Common myeloid progenitor, CD34-positive (primary cell): ENCODE results near the gene WDFY4.

Experiments
- CTCF ChIA-PET: fragments of 350-600 bp; sonication (Branson Sonifier 250); formaldehyde crosslinking; loops from one replicate; lab custom pipeline; 2021; ENCODE audit warnings: antibody characterized with exemption; lab: Charles Lee
- POLR2A ChIA-PET: fragments of 350-600 bp; sonication (Branson Sonifier 250); formaldehyde crosslinking; loops from one replicate; lab custom pipeline; 2021; ENCODE audit warnings: antibody characterized with exemption; lab: Charles Lee
- DNase-seq, 3 donors: peaks; one replicate each; pipeline versions ENCODE4 v3.0.0 to v3.0.0-alpha.2; 2013
- H3K27ac ChIP-seq, 2 experiments: 1 replicate in 1 of 2; 2 replicates in 1 of 2; pipeline ENCODE4 v1.7.0; 2013; ENCODE audit warnings: inconsistent platforms in 2 of 2, low read length in 2 of 2, mild to moderate bottlenecking in 2 of 2, low read depth in 1 of 2, moderate library complexity in 1 of 2; ENCODE audit not compliant: severe bottlenecking in 2 of 2, insufficient read depth in 1 of 2, poor library complexity in 1 of 2
- H3K27me3 ChIP-seq, 5 experiments: replicated peaks in 2 of 5; 1 replicate in 3 of 5; 2 replicates in 2 of 5; pipeline versions ENCODE4 v1.6.1 to v1.7.0; 2013; ENCODE audit warnings: low read length in 4 of 5, mild to moderate bottlenecking in 2 of 5, moderate library complexity in 2 of 5, inconsistent platforms in 1 of 5; ENCODE audit not compliant: insufficient read depth in 5 of 5, control insufficient read depth in 4 of 5
- H3K36me3 ChIP-seq, 4 experiments: 1 replicate in 2 of 4; 2 replicates in 2 of 4; pipeline versions ENCODE4 v1.6.1 to v1.7.0; 2013; ENCODE audit warnings: low read length in 3 of 4, control low read depth in 1 of 4, mild to moderate bottlenecking in 1 of 4; ENCODE audit not compliant: control insufficient read depth in 4 of 4, insufficient read depth in 4 of 4
- H3K4me1 ChIP-seq, 4 experiments: 1 replicate in 3 of 4; 2 replicates in 1 of 4; pipeline versions ENCODE4 v1.6.1 to v1.7.1; 2013; ENCODE audit warnings: low read length in 3 of 4, mild to moderate bottlenecking in 3 of 4, control low read depth in 1 of 4, inconsistent platforms in 1 of 4, moderate library complexity in 1 of 4; ENCODE audit not compliant: control insufficient read depth in 4 of 4, insufficient read depth in 4 of 4; ENCODE audit errors: control extremely low read depth in 1 of 4
- H3K4me3 ChIP-seq, 7 experiments: 1 replicate in 4 of 7; 2 replicates in 3 of 7; pipeline versions ENCODE4 v1.5.1 to v1.7.0; 2013; ENCODE audit warnings: mild to moderate bottlenecking in 7 of 7, low read length in 6 of 7, moderate library complexity in 6 of 7, inconsistent platforms in 2 of 7, low read depth in 2 of 7, control low read depth in 1 of 7; ENCODE audit not compliant: insufficient read depth in 4 of 7, control insufficient read depth in 1 of 7; ENCODE audit errors: extremely low read depth in 1 of 7
- H3K9me3 ChIP-seq, 5 experiments: 1 replicate in 4 of 5; 2 replicates in 1 of 5; pipeline versions ENCODE4 v1.6.1 to v1.7.1; 2013; ENCODE audit warnings: low read length in 4 of 5, mild to moderate bottlenecking in 2 of 5, inconsistent platforms in 1 of 5, low read depth in 1 of 5, moderate library complexity in 1 of 5; ENCODE audit not compliant: control insufficient read depth in 4 of 5, insufficient read depth in 2 of 5; ENCODE audit errors: control extremely low read depth in 1 of 5
- WGBS: methylation state at CpG from one replicate; pipeline ENCODE4 v1.1.5; 2013; ENCODE audit not compliant: insufficient coverage; 5-methylcytosine and 5-hydroxymethylcytosine counted together

The WDFY4 gene

GRCh38 chr10:48703531-48704122 is 19.0 kb downstream of the WDFY4 start:
- Histone ChIP-seq H3K9me3 (no peaks in the 10 kb centered on the region), H3K27me3 (no peaks in the 10 kb centered on the region), H3K4me3 (no peak overlapping the region), H3K4me1 (peaks cover 0 to 31% (median 17%) of the 10 kb centered on the region in 4 experiments), H3K36me3 (peaks cover 0 to 27% (median 0%) of the 10 kb centered on the region in 4 experiments), H3K27ac (no peak overlapping the region)
- POLR2A ChIA-PET: no interaction called here
- no peak for DNase-seq
- CTCF ChIA-PET: interaction anchor here (0.6 to 3.6 kb wide), 2 partner anchors 39 to 46 kb away, joined by 3 to 32 read pairs; no protein-coding TSS in a partner anchor
- WGBS: 88% methylated on average over 1 of the region's 5 CpGs

DNA sequence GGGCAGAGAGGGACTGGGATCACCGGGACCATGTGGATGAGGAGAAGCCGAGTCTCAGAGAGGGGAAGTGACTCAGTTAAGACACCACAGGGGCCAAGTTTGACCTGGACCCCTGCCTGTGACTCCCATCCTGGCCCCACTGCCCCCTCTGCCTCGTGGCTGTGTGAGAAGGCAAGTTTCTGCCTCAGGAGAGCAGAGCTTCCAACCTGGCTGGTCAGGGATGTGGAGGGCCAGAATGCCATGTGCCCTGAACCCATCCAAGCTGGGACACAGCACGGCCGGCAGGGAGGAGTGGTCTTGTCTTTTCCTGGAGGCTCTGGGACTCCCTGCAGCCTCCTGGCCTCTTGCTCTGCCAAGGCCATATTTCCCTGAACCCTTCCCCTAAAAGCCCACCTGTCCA is 19.5 kb downstream of the WDFY4 start:
- DNase-seq: no peak
- H3K36me3 ChIP-seq: peaks cover 0 to 24% (median 0%) of the 10 kb centered on the region in 4 experiments
- peaks cover 0 to 26% (median 17%) of the 10 kb centered on the region in 4 experiments for H3K4me1 ChIP-seq
- H3K9me3 ChIP-seq: no peaks in the 10 kb centered on the region
- ChIA-PET CTCF (interaction anchor here (3.6 kb wide), 1 partner anchor 47 kb away, joined by 32 read pairs; no protein-coding TSS in a partner anchor), POLR2A (no interaction called here)
- H3K27me3 ChIP-seq: no peaks in the 10 kb centered on the region
- 87% methylated on average over 5 of the region's 5 CpGs for WGBS
- no peak overlapping the region for H3K27ac ChIP-seq
- H3K4me3 ChIP-seq: no peak overlapping the region

DNA sequence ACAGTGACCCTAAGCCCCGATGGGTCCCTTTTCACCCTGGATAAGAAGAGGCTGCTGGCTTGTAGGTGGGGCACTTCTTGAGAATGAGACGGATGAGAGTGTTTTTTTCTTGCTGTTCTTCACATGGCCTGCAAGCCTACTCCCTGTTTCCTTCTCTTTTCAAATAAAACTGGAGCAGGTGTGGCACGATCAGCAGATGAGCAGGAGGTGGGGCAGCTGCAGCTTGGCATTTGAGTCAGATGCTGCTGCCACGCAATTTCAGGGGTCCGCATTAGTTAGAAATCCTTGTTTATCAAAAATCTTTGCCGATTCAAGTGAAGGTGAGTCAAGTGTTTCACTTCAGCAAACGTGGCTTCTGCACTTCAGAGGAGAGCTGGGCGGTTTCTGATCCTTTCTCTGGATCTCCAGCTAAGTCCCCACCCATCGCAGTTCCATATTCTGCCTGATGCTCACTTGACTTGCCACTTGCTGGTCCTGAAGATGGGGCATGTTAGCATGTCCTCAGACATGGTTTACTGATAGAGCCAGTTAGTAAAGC is 20.8 kb downstream of the WDFY4 start:
- POLR2A ChIA-PET: no interaction called here

DNA sequence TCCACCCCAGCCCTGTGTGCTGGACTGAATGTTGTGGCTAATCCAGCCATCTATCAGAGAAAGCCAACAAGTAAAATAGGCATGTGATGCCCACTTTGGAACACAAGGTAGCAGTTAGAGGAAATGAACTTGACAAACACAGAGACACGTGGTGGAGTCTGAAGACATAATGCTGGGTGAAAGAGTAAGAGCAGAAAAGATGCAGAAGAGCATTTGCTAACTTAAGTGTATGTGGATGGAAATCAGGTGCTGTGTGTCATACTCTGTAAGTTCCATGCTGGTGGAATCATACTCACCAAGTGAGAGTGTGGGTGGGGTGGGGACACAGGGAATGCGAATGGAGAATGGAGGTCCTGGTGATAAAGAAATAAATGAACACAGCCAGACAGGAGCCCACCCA is 22.8 kb downstream of the WDFY4 start:
- Histone ChIP-seq H3K36me3 (peaks cover 0 to 40% (median 23%) of the 10 kb centered on the region in 4 experiments), H3K4me1 (peaks cover 0 to 6% (median under 1%) of the 10 kb centered on the region in 4 experiments), H3K27me3 (no peaks in the 10 kb centered on the region), H3K27ac (no peak overlapping the region), H3K9me3 (no peaks in the 10 kb centered on the region), H3K4me3 (no peak overlapping the region)
- no peak for DNase-seq
- POLR2A ChIA-PET: no interaction called here
- WGBS: 40% methylated on average over 1 of the region's 2 CpGs
- CTCF ChIA-PET: no interaction called here

More for the DNA sequence above, 20.8 kb downstream of the WDFY4 start:
- no peak for DNase-seq
- Histone ChIP-seq H3K4me1 (peaks cover 0 to 13% (median 11%) of the 10 kb centered on the region in 4 experiments), H3K9me3 (no peaks in the 10 kb centered on the region), H3K36me3 (peaks cover 0 to 25% (median 7%) of the 10 kb centered on the region in 4 experiments), H3K4me3 (no peak overlapping the region), H3K27me3 (no peaks in the 10 kb centered on the region), H3K27ac (no peak overlapping the region)
- WGBS: 94% methylated on average over 9 of the region's 9 CpGs
- CTCF ChIA-PET: interaction anchor here (1.2 to 1.4 kb wide), 2 partner anchors 8 to 14 kb away, joined by 3 read pairs; no protein-coding TSS in a partner anchor

GRCh38 chr10:48708144-48708543 is 23.5 kb downstream of the WDFY4 start:
- Histone ChIP-seq H3K36me3 (peaks cover 0 to 47% (median 26%) of the 10 kb centered on the region in 4 experiments), H3K4me3 (no peak overlapping the region), H3K4me1 (peaks cover 0 to 6% (median 0%) of the 10 kb centered on the region in 4 experiments), H3K9me3 (no peaks in the 10 kb centered on the region), H3K27me3 (no peaks in the 10 kb centered on the region), H3K27ac (no peak overlapping the region)
- WGBS: 100% methylated on average over 3 of the region's 5 CpGs
- POLR2A ChIA-PET: no interaction called here
- CTCF ChIA-PET: interaction anchor here (1.5 kb wide), 1 partner anchor 26 kb away, joined by 4 read pairs; no protein-coding TSS in a partner anchor
- no peak for DNase-seq

DNA sequence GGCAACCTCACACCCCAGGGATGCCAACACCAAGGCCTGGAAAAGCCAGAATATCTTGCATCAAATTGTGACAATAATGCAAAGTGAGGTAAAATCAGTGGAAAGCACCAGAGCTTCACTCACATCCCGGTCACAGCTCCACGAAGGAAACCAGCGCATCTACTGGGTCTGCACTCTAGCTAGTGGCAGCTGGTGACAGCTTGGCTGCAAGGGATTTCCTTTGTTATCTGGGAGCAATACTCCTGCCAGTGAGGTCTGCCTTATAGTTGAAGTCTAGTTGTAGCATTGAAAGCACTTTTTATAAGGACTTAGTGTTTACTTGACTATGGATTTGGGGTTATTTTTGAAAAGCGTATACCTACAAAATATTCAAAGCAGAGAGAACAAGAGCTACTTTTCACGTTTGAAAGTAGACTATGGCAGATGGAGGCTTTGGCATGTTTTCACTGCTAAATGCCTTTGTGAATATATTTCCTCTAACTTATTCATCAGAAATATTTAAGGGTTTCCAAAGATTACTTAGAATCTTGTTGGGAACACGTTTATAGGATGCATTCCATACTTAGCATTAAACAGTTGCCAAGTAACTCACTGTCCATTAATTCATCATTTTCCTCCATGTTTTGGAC is 26.1 kb downstream of the WDFY4 start:
- WGBS: 100% methylated on average over 3 of the region's 6 CpGs
- ChIA-PET CTCF (interaction anchor here (1.0 to 1.8 kb wide), 4 partner anchors 10 to 57 kb away, joined by 3 to 4 read pairs (median 3); no protein-coding TSS in a partner anchor), POLR2A (no interaction called here)
- peaks cover 2 to 60% (median 42%) of the 10 kb centered on the region in 4 experiments for H3K36me3 ChIP-seq
- DNase-seq: no peak
- peaks cover 4 to 8% (median 5%) of the 10 kb centered on the region in 5 experiments for H3K9me3 ChIP-seq
- no peaks in the 10 kb centered on the region for H3K27me3 ChIP-seq
- H3K4me3 ChIP-seq: no peak overlapping the region
- H3K27ac ChIP-seq: no peak overlapping the region
- peaks cover 0 to 6% (median 1%) of the 10 kb centered on the region in 4 experiments for H3K4me1 ChIP-seq
